GM19395 (cell line): Measurements from ENCODE around the gene GTPBP4.

Experiments
- ATAC-seq: cut with Tn5 transposase; IDR thresholded peaks from one replicate; pipeline ENCODE4 v1.9.1; 2021; ENCODE audit warnings: mild to moderate bottlenecking, moderate library complexity; ENCODE audit not compliant: unreplicated experiment

The GTPBP4 gene

DNA sequence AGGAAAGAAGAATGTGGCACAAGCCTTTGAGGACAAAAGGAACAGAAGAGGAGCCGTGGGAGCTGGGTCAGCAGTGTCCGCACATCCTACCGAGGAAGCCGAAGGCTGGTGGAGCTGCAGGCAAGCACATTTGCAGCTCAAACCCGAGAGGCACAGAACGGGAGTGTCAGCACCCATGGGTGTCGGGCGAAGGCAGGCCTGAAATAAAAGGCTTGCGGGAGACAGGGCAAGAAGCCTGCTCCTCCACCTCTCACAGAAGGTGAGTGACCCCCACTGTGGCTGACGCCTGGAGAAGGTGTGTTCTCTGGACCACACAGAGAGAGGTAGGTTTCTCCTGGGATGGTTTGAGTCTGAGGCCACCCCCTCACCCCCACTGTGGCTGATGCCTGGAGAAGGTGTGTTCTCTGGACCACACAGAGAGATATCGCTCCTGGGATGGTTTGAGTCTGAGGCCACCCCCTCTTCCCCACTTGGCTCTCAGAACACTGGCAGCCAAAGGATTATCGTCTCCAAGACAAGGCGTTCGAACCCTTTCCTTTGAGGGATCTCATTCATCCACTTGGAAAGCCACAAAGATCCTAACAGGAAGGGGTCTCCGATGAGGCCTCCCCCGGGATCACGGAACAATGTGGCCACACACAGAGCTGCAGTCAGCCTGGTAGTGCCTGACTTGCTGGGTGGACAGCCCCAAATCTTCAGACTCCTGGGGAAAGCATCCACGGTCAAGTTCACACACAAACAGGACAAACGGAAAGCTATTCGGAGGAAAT, 21.6 kb upstream of the GTPBP4 start:
- ATAC-seq, result no peak

DNA sequence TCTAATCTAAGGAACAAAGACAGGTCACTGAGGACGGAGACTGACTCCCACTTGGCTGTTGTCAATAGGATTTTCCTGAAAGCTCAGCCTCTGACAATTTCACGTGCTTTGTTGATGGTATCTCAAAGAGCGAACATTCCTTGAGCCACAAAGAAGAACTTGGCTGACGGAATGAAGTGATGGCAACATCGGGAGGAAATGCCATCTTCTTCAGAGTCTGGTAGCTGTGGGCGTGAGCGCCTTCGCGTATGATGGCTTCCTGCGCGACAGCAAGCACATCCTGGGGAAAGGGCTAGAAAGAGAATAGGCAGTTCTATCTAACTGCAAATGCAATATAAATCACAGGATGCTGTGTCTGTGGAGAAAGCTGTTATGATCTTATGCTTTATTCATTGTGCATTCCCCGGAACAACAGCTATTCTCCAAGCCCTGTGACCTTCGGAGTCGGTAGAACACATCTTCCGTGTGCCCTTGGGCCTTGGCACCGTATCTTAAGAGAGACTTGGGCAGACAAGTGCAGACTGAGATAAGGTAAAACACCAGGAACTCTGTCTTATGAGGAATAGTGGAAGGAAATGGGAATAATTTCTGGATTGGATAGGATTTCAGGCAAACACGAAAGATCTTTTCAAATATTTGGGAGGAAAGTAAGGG, 19.6 kb upstream of the GTPBP4 start:
- no peak for ATAC-seq

DNA sequence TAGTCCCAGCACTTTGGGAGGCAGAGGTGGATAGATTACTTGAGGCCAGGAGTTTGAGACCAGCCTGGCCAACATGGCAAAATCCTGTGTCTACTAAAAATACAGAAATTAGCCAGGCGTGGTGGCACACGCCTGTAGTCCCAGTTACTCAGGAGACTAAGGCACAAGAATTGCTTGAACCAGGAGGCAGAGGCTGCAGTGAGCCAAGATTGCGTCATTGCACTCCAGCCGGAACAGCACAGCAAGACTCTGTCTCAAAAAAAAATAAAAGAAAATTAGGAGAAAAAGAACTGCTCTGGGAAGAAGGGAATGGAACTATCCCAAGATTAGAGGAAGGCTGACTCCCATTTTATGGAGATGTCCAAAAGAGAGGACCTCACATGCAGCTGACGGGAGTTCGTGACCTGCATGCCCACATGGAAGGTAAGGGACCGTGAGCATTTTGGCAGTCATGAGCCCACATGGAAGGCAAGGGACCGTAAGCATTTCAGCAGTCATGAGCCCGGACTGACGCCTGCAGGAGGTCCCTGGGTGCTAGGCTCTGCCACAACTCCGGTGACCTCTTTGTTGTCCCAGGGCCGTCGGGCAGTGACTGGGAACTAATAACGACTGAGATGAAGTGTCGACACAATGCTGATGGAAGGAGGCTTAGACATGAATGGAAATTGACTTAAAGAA, 18.6 kb upstream of the GTPBP4 start:
- no peak for ATAC-seq

DNA sequence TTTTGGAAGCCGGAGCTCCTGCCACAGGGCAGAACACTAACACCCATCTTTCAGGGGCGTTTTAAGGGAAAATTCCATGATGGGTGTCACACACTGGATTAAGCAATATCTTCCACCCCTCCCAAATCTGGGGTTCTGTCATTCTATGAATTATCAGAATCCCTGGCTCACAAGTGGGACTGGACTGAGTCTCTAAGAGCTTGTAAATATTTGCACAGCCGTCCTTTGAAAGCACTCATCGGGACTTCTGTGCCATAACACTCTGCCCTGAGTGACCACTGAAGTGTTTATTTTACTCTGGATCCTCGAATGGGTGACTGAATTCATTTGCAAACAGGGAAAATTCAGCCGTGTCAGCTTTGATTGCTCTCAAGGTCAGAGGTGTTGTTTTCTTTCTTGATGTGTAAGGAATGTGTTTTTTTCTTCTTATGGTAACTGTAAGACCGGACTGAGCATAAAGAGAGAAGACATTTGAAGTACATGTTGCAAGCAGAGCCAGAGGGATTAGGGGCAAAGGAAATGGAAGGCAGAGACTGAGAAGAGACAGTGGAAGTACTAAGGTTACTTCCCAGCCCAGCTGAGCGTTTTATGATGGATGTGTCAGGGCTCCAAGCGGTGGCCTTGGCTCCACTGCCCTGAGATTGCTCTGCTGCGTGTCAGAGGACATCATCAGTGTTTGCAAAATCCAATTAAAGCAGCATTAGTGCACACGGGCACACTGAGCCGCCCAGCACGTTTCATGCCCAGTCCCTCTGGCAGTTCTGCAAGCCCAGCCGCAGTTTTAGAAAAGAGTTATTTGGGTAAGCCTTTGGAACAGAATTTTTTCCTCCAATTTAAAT, 17.7 kb upstream of the GTPBP4 start:
- ATAC-seq, result no peak

GRCh38 chr10:971150-971542, 17.1 kb upstream of the GTPBP4 start:
- ATAC-seq, result no peak

GRCh38 chr10:971613-972012, 16.6 kb upstream of the GTPBP4 start:
- ATAC-seq, result no peak

- no peak for ATAC-seq
Measured at GRCh38 chr10:972763-973162, 15.5 kb upstream of the GTPBP4 start.

DNA sequence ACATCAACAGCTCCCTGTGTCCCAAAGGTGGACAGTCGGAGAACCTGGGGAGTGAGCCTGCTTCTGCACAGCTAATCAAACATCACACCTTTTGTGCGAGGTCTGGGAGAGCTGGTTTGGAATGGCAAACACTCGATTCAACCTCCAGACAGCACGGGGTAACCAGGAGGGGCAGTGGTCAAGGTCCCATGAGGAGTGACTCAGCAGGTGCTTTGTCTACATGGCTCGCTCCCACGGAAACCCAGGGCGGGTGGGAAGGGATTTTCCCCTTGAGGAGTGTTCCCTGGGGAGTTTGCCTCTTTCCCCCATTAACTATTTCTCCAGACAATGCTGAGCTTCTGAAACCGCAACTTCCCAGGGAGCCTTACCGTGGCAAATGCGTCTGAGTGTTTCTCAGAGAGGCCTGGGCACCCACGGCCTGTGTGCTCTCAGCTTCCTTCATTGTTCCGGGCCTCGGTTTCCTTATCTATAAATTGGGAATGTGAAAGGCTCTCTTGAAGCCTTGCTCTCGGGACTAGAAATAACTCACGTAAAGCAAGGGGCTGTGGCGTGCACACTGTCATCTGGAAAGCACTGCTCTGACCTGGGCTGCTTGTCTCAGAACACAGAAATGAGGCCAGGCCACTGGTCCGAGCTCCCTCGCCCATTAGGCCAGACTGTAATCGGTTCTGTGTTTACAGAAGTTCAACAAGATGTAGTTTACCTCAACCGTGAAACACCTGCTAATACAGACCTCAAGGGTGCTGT, 14.0 kb upstream of the GTPBP4 start:
- no peak for ATAC-seq

- no peak for ATAC-seq
Measured at GRCh38 chr10:974785-975074, 13.5 kb upstream of the GTPBP4 start.

DNA sequence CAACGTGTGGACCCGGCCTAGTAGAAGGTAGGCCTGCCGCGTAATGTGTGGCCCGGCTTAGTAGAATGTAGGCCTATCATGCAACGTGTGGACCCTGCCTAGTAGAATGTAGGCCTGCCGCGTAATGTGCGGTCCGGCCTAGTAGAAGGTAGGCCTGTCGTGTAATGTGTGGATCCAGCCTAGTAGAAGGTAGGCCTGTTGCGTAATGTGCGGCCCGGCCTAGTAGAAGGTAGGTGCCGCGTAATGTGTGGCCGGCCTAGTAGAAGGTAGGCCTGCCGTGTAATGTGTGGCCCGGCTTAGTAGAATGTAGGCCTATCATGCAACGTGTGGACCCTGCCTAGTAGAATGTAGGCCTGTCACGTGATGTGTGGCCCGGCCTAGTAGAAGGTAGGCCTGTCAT, 11.9 kb upstream of the GTPBP4 start:
- no peak for ATAC-seq

DNA sequence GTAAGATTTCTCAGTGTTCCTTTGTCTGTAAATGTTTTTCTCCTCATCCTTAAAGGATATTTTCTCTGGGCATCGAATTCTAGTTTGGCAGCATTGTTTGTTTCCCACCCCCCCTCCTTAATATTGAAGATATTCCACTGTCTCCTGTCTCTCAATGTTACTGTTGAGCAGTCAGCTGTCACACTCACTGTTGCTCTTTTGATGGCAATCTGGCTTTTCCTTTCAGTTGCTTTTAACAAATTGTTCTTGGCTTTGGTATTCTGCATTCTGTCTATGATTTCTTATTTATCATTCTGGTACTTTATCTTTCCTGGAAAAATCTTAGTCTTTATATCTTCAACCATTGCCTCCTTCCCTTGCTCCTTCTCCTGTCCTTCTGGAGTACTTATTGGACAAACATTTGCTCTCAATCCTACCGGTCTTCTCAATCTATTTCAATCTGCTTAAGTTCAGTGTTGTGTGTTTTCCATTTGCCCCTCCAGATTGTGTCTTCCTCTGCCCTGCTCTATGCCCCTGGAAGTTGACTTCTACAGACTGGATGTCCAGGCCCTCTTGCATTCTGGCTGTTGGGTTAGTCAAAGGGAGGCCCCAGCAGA, 9.3 kb upstream of the GTPBP4 start:
- ATAC-seq, result no peak

- ATAC-seq, result no peak
Measured at GRCh38 chr10:980468-981093, 7.7 kb upstream of the GTPBP4 start.

DNA sequence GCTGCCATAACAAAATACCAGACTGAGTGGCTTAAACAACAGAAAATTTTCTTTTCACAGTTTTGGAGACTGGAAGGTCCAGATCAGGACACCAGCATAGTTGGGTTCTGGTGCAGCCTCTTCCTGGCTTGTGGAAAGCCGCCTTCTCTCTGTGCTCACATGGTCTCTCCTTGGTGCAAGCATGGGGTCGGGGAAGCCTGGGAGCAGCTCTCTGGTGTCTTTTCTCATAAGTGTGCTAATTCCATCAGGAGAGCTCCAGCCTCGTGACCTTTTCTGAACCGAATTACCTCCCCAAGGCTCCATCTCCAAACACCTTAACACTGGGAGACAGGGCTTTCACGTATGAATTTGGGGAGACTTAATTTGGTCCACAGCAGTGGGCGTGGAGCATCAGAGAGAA, 4.8 kb upstream of the GTPBP4 start:
- ATAC-seq, result no peak

GRCh38 chr10:983971-984655, 4.1 kb upstream of the GTPBP4 start:
- ATAC-seq, result no peak

DNA sequence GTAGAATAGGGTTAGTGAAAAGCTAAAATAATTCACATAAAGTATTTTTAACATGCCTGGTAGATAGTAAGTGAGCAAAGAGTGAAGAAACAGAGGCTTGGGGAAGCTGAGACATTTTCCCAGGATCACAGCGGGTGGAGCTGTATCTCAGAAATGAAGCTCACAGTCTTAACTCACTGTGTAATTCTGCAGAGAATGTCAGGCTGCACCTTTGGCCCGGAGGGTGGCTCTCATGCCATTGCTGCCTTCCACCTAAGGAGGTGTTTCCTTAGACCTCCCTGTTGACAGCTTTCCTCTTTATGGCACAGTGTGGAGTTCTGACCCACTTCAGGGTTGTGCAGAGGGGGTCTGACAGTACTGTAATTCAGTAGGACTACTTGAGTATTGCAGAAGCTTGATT, 2.9 kb upstream of the GTPBP4 start:
- no peak for ATAC-seq

DNA sequence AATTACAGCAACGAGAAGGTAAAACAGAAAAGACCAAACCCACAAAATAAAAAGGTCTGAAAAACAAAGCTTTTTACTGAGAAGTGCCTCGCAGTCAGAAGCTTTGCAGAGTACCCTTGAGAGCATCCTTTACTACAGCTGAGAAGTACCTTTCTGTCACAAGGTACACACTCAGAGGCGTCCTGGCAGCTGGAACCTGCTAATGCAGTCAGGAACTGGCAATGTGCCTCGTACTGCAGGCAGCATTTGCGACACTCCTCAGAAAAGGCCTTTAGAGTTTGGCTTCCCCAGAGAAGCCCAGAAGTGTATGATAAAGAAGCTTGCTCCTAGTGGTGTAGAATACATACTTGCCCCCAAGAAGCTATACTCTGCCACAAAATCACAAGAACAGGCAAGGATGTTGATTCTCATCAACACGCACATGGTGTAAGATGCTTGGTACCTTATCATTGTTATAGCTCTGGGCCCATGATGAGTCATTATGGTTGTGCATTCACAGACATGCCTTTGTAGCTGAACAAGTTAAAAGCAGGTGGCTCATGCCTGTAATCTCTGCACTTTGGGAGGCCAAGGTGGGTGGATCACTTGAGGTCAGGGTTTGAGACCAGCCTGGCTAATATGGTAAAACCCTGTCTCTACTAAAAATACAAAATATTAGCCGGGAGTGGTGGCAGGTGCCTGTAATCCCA, 2.0 kb upstream of the GTPBP4 start:
- ATAC-seq, result no peak

GRCh38 chr10:986881-987619, 1.2 kb upstream of the GTPBP4 start:
- no peak for ATAC-seq

- ATAC-seq, result no peak
Measured at GRCh38 chr10:987620-987869, 689 bp upstream of the GTPBP4 start.
